Mesothelial cell of epicardium (in vitro differentiated cells): ENCODE measurements around the gene CSTPP1. TPM values are rescaled to one million over a fixed set of nuclear protein-coding genes. Genes with fewer than 3 reads are reported as not detected.
A peak's percentile ranks its signal among the peaks of the same experiment; 100 is the strongest.

ENCODE experiments used
- DNase-seq, 2 experiments: peaks; one replicate each; pipeline ENCODE4 v3.0.0; 2021; ENCODE audit warnings: low spot score in 2 of 2; ENCODE audit not compliant: unreplicated experiment in 2 of 2
- H3K27ac Mint-ChIP-seq: 2 replicates; pipeline ENCODE4 v1.8.0; 2021; ENCODE audit warnings: mixed read lengths
- H3K27me3 Mint-ChIP-seq: 2 replicates; pipeline ENCODE4 v1.8.0; 2021; ENCODE audit warnings: low read depth, mixed read lengths
- H3K36me3 Mint-ChIP-seq: 2 replicates; pipeline ENCODE4 v1.8.0; 2021; ENCODE audit warnings: mixed read lengths
- H3K4me1 Mint-ChIP-seq: 2 replicates; pipeline ENCODE4 v1.8.0; 2021; ENCODE audit warnings: mixed read lengths
- H3K4me3 Mint-ChIP-seq: 2 replicates; pipeline ENCODE4 v1.8.0; 2021; ENCODE audit warnings: mild to moderate bottlenecking, moderate library complexity, mixed read lengths
- H3K9me3 Mint-ChIP-seq: 2 replicates; pipeline ENCODE4 v1.8.0; 2021; ENCODE audit warnings: mixed read lengths
- total RNA-seq: library from RNA; stranded (reverse); gene quantifications from 3 replicates; pipeline ENCODE4 v1.2.1, GENCODE V29; 2021
- TF ChIP-seq, protein P1 (sequence below): fragments of 200-600 bp; sonication (generic); IDR thresholded peaks from one replicate; pipeline ENCODE4 v1.5.0; 2021; ENCODE audit warnings: antibody characterized with exemption; ENCODE audit not compliant: unreplicated experiment

Gene CSTPP1
- total RNA-seq, 1 donor from 2014 or later, result 44.0 TPM

- Mint-ChIP-seq H3K27me3 (no peaks in the 10 kb centered on the region), H3K4me3 (peak overlapping the region; percentile 76), H3K4me1 (peaks cover 34% of the 10 kb centered on the region), H3K36me3 (no peaks in the 10 kb centered on the region), H3K27ac (peak overlapping the region; percentile 86), H3K9me3 (no peaks in the 10 kb centered on the region)
- TF ChIP-seq, protein P1, sequence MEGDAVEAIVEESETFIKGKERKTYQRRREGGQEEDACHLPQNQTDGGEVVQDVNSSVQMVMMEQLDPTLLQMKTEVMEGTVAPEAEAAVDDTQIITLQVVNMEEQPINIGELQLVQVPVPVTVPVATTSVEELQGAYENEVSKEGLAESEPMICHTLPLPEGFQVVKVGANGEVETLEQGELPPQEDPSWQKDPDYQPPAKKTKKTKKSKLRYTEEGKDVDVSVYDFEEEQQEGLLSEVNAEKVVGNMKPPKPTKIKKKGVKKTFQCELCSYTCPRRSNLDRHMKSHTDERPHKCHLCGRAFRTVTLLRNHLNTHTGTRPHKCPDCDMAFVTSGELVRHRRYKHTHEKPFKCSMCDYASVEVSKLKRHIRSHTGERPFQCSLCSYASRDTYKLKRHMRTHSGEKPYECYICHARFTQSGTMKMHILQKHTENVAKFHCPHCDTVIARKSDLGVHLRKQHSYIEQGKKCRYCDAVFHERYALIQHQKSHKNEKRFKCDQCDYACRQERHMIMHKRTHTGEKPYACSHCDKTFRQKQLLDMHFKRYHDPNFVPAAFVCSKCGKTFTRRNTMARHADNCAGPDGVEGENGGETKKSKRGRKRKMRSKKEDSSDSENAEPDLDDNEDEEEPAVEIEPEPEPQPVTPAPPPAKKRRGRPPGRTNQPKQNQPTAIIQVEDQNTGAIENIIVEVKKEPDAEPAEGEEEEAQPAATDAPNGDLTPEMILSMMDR, result no peak
- DNase-seq, result no peak
Observed at GRCh38 chr11:47184711-47185304, 248.2 kb downstream of the CSTPP1 start.

GRCh38 chr11:47185305-47186075 lies 248.9 kb downstream of the CSTPP1 start:
- peaks cover 34% of the 10 kb centered on the region for H3K4me1 Mint-ChIP-seq
- peak in 1 of 2 experiments; percentile 57 for DNase-seq
- TF ChIP-seq, protein P1, result no peak
- peak overlapping the region; percentile 76 for H3K4me3 Mint-ChIP-seq
- no peaks in the 10 kb centered on the region for H3K36me3 Mint-ChIP-seq
- H3K9me3 Mint-ChIP-seq, result no peaks in the 10 kb centered on the region
- H3K27ac Mint-ChIP-seq, result peak overlapping the region; percentile 73
- no peaks in the 10 kb centered on the region for H3K27me3 Mint-ChIP-seq

DNA sequence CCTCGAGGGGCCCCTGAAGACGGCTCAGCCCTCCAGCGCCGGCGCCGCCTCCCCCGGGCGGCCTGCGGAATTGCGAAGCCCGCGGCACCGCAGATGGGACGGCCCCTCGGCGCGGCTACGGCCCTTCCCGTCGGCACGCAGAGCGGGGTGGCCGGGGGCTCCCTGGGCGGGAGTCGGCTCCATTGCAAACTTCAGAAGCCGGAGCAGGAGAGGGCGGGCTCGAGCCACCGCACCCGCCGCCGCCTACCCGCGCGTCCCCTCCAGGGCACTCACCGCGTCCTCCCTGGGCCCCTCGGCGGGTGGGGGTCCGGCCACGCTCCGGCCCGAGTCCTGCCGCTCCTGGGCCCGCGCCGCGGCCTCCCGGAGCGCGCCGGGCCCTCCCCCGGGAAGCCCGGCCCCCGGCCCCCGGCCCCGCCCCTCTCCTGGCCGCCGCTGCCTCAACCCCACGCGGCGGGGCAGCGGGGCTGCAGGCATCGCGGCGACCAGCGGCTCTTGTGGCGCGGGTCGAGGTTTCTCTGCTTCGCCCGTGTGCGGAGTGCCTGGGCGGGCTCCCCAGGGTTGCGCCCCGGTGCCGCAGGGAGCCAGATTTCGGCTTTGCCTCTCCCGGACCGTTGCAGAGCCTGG lies 249.6 kb downstream of the CSTPP1 start, which contains the start of gene PACSIN3:
PACSIN3 (minus strand) TSS at position 359 of the 624 bp plus-strand sequence. CDS start 3,707 bp downstream, outside the sequence.
- Mint-ChIP-seq H3K27me3 (no peaks in the 10 kb centered on the region), H3K9me3 (no peaks in the 10 kb centered on the region), H3K27ac (peak within 1 kb of the TSS; percentile 73), H3K36me3 (no peaks in the 10 kb centered on the region), H3K4me3 (peak within 1 kb of the TSS; percentile 76), H3K4me1 (peaks cover 34% of the 10 kb centered on the region)
- TF ChIP-seq, protein P1, result no peak
- DNase-seq, result peak; percentile 50 to 71

GRCh38 chr11:47186700-47187695 lies 250.4 kb downstream of the CSTPP1 start:
- TF ChIP-seq, protein P1, result no peak
- no peaks in the 10 kb centered on the region for H3K36me3 Mint-ChIP-seq
- no peaks in the 10 kb centered on the region for H3K9me3 Mint-ChIP-seq
- peak overlapping the region; percentile 70 for H3K4me3 Mint-ChIP-seq
- H3K4me1 Mint-ChIP-seq, result peaks cover 34% of the 10 kb centered on the region
- peak in 1 of 2 experiments; percentile 55 for DNase-seq
- no peaks in the 10 kb centered on the region for H3K27me3 Mint-ChIP-seq
- peak overlapping the region; percentile 85 for H3K27ac Mint-ChIP-seq

- no peaks in the 10 kb centered on the region for H3K36me3 Mint-ChIP-seq
- peak overlapping the region; percentile 70 for H3K4me3 Mint-ChIP-seq
- H3K27ac Mint-ChIP-seq, result peak overlapping the region; percentile 85
- DNase-seq, result no peak
- TF ChIP-seq, protein P1, result no peak
- no peaks in the 10 kb centered on the region for H3K27me3 Mint-ChIP-seq
- peaks cover 38% of the 10 kb centered on the region for H3K4me1 Mint-ChIP-seq
- no peaks in the 10 kb centered on the region for H3K9me3 Mint-ChIP-seq
Observed at GRCh38 chr11:47187723-47188122, 251.2 kb downstream of the CSTPP1 start.
